K562 (cell line): Measurements from ENCODE around the gene EGR4. TPM values are rescaled to one million over a fixed set of nuclear protein-coding genes. Genes with fewer than 3 reads are reported as not detected.

ENCODE experiments used
- ATAC-seq: fragments of 200-7000 bp; cut with Tn5 transposase; 3 replicates; pipeline ENCODE4 v1.9.1; 2020; ENCODE audit warnings: moderate library complexity
- BruUV-seq: library from RNA; stranded (reverse); fragments of 400-500 nt; replicated peaks from 2 replicates; lab custom pipeline; 2021; lab: Mats Ljungman, UMichigan
- CTCF ChIA-PET: fragments of 300-600 bp; formaldehyde crosslinking; extraction: SDS; loops from one replicate; lab custom pipeline; 2021; ENCODE audit warnings: low intra/inter-chr PET ratio; lab: Yijun Ruan, JAX
- POLR2A ChIA-PET: fragments of 300-600, 350-650 bp; sonication (Branson Sonifier 250); formaldehyde crosslinking; extraction: SDS; loops from one replicate; lab custom pipeline; 2021; ENCODE audit warnings: antibody characterized with exemption, inconsistent platforms; lab: Yijun Ruan, JAX
- DNase-seq, 4 experiments: peaks; one replicate each; pipeline versions ENCODE4 v3.0.0 to v3.0.0-alpha.2; 2011 to 2018; ENCODE audit warnings: low spot score in 3 of 4, mixed read lengths in 3 of 4; ENCODE audit errors: extremely low read depth in 1 of 4
- FAIRE-seq: peaks from 2 replicates; lab custom pipeline; 2011; peaks lifted over from hg19 to GRCh38; lab: Jason Lieb, UNC
- H2AFZ ChIP-seq: 2 replicates; pipeline ENCODE4 v1.6.0; 2011; ENCODE audit warnings: low read depth, low read length, control low read depth, inconsistent platforms
- H3K27ac ChIP-seq: fragments of 200-600 bp; 3 replicates; pipeline ENCODE4 v1.8.0; 2011; ENCODE audit warnings: low read depth, mild to moderate bottlenecking, control low read depth, inconsistent platforms, low read length, moderate library complexity, mixed read lengths; ENCODE audit errors: extremely low read depth
- H3K27me3 ChIP-seq, 2 experiments: fragments of 300-600 bp in 1 of 2; 2 replicates in 1 of 2; 3 replicates in 1 of 2; pipeline versions ENCODE4 v1.6.0 to v1.8.0; 2011; ENCODE audit warnings: inconsistent platforms in 2 of 2, low read length in 2 of 2, mild to moderate bottlenecking in 1 of 2, mixed read lengths in 1 of 2, moderate library complexity in 1 of 2; ENCODE audit not compliant: control insufficient read depth in 2 of 2, insufficient read depth in 2 of 2
- H3K36me3 ChIP-seq: fragments of 300-600 bp; 3 replicates; pipeline ENCODE4 v1.8.0; 2011; ENCODE audit warnings: mild to moderate bottlenecking, low read length, inconsistent platforms; ENCODE audit not compliant: control insufficient read depth, insufficient read depth
- H3K4me1 ChIP-seq, 2 experiments: fragments of 200-600 bp in 1 of 2; replicated peaks in 1 of 2; 2 replicates in 1 of 2; 3 replicates in 1 of 2; pipeline versions ENCODE4 v1.5.1 to v1.8.0; 2011; ENCODE audit warnings: inconsistent platforms in 2 of 2, low read length in 2 of 2, mild to moderate bottlenecking in 1 of 2, mixed read lengths in 1 of 2, moderate library complexity in 1 of 2; ENCODE audit not compliant: control insufficient read depth in 2 of 2, insufficient read depth in 2 of 2
- H3K4me2 ChIP-seq: 2 replicates; pipeline ENCODE4 v1.6.1; 2011; ENCODE audit warnings: low read length, control low read depth, inconsistent platforms, mixed read lengths; ENCODE audit not compliant: insufficient read depth
- H3K4me3 ChIP-seq: fragments of 200-600 bp; sonication (generic), shearing (Covaris generic); 2 replicates; pipeline ENCODE4 v1.5.1; 2016; ENCODE audit warnings: control low read depth, inconsistent platforms
- H3K79me2 ChIP-seq: fragments of 200-600 bp; 3 replicates; pipeline ENCODE4 v1.8.0; 2011; ENCODE audit warnings: low read length, inconsistent platforms; ENCODE audit not compliant: control insufficient read depth, insufficient read depth
- H3K9ac ChIP-seq, 2 experiments: 2 replicates each; pipeline versions ENCODE4 v1.6.0 to v1.6.1; 2011; ENCODE audit warnings: low read depth in 2 of 2, low read length in 2 of 2, control low read depth in 1 of 2, inconsistent platforms in 1 of 2, mild to moderate bottlenecking in 1 of 2, mixed read lengths in 1 of 2; ENCODE audit not compliant: insufficient read depth in 1 of 2
- H3K9me1 ChIP-seq: one replicate; pipeline ENCODE4 v1.6.0; 2011; ENCODE audit warnings: inconsistent platforms, mild to moderate bottlenecking, low read length, moderate library complexity; ENCODE audit not compliant: control insufficient read depth, insufficient read depth
- H3K9me3 ChIP-seq: replicated peaks from 2 replicates; pipeline ENCODE4 v1.5.1; 2011; ENCODE audit warnings: low read depth, low read length, inconsistent platforms; ENCODE audit not compliant: control insufficient read depth, insufficient read depth
- H4K20me1 ChIP-seq: replicated peaks from 2 replicates; pipeline ENCODE4 v1.6.1; 2011; ENCODE audit warnings: low read length, inconsistent platforms, mixed read lengths; ENCODE audit not compliant: control insufficient read depth, insufficient read depth
- CHCHD3 ChIP-seq: fragments of 250-450 bp; sonication (Bioruptor Pico); IDR thresholded peaks from 2 replicates; pipeline ENCODE4 v2.1.2; 2022; ENCODE audit warnings: mild to moderate bottlenecking
- DLX4 ChIP-seq: fragments of 250-450 bp; sonication (Bioruptor Pico); IDR thresholded peaks from 2 replicates; pipeline ENCODE4 v1.6.1; 2021; ENCODE audit warnings: mild to moderate bottlenecking
- GATAD2A ChIP-seq: fragments of 450-650 bp; IDR thresholded peaks from 2 replicates; pipeline ENCODE4 v1.6.1; 2017
- MTF1 ChIP-seq: fragments of 250-450 bp; sonication (Bioruptor Pico); IDR thresholded peaks from 2 replicates; pipeline ENCODE4 v1.9.0; 2021; ENCODE audit warnings: moderate library complexity, mild to moderate bottlenecking, inconsistent platforms, borderline replicate concordance
- TFAM ChIP-seq: fragments of 250-450 bp; sonication (Bioruptor Pico); conservative IDR thresholded peaks from 2 replicates; pipeline ENCODE4 v1.5.0; 2021; ENCODE audit warnings: mild to moderate bottlenecking, moderate library complexity
- ZNF311 ChIP-seq: fragments of 250-450 bp; sonication (Bioruptor Pico); IDR thresholded peaks from 2 replicates; pipeline ENCODE4 v1.4.0; 2020; ENCODE audit warnings: mild to moderate bottlenecking, moderate library complexity
- ZNF445 ChIP-seq: fragments of 250-450 bp; sonication (Bioruptor Pico); IDR thresholded peaks from 2 replicates; pipeline ENCODE4 v1.4.0; 2020; ENCODE audit warnings: low read depth, mild to moderate bottlenecking, moderate library complexity
- ZNF512 ChIP-seq: IDR thresholded peaks from 2 replicates; pipeline ENCODE4 v1.6.1; 2016; ENCODE audit warnings: missing genetic modification characterization, missing compliant biosample characterization
- in situ Hi-C: fragments of 300-500 bp; cut with MboI; formaldehyde crosslinking; loops from 4 replicates; pipeline ENCODE4 v1.15.0; 2018; ENCODE audit warnings: inconsistent platforms, mixed read lengths
- intact Hi-C: fragments of 100-400 bp; cut with micrococcal nuclease; formaldehyde crosslinking; loops from 2 replicates; pipeline ENCODE4 v1.14.2; 2022
- polyA plus RNA-seq, 8 experiments: library from polyadenylated mRNA; depleted of rRNA in 4 of 8; stranded (reverse) in 5 of 8; unstranded in 3 of 8; fragments of >200 nt; fragmentation: Nextera tagmentation in 2 of 8; fragmentation: Illumina TruSeq in 1 of 8; extraction: Ambion mirVana in 2 of 8; extraction: Trizol in 1 of 8; gene quantifications; 2 replicates each; pipeline versions ENCODE4 v1.2.1 to v1.2.3, GENCODE V29; 2011 to 2014; ENCODE audit warnings: inconsistent platforms in 1 of 8, missing spikeins in 1 of 8
- total RNA-seq, 7 experiments: library from RNA; depleted of rRNA in 6 of 7; stranded (reverse); fragments of >200 nt in 6 of 7; fragmentation: Illumina TruSeq in 2 of 7; extraction: Trizol in 2 of 7; gene quantifications; 2 replicates each; pipeline versions ENCODE4 v1.2.1 to v1.2.3, GENCODE V29; 2011 to 2021; ENCODE audit warnings: low replicate concordance in 1 of 7
- TF ChIP-seq, protein P1 (sequence below), 2 experiments: fragments of 450-650 bp; formaldehyde crosslinking in 1 of 2; IDR thresholded peaks; 2 replicates each; pipeline versions ENCODE4 v1.4.0 to v1.6.1; 2014 to 2020; ENCODE audit warnings: mild to moderate bottlenecking in 2 of 2, borderline replicate concordance in 1 of 2, low read depth in 1 of 2
- TF ChIP-seq, protein P2 (sequence below): sonication (generic); formaldehyde crosslinking; IDR thresholded peaks from 2 replicates; pipeline ENCODE4 v1.8.0; 2023; ENCODE audit warnings: mild to moderate bottlenecking, missing genetic modification reagents

Gene EGR4
- total and polyA plus RNA-seq, 9 of the 15 experiments (the other 6 are each of a cell fraction or from before 2014, with no cell fraction given), result not detected

DNA sequence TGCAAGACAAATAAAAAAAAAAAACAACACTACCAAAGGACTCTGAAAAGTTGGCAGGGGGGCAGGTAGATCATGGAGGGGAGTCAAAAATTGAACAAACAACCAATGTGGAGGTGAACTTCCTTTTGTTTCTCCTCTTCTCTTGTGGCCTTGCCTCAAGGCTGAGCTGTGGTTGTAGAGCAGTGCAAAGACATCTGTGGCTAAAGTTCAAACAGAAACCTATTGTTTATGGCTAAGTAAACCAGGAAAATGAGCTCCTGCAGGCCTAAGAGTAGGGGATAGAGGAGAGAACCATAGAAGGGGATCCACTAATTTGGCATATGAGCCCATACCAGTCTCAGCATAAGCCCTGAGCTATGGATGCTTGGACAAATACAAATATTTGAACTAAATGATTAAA lies 40.2 kb upstream of the EGR4 start:
- in situ Hi-C loops, result no loop called here
- Histone ChIP-seq H4K20me1 (no peaks in the 10 kb centered on the region), H3K79me2 (no peaks in the 10 kb centered on the region), H3K27ac (no peak overlapping the region), H3K9ac (no peak overlapping the region), H2AFZ (no peak overlapping the region), H3K9me1 (no peaks in the 10 kb centered on the region), H3K4me2 (no peak overlapping the region), H3K4me1 (no peaks in the 10 kb centered on the region), H3K27me3 (no peaks in the 10 kb centered on the region; a peak in 1 of 5 replicates), H3K9me3 (no peaks in the 10 kb centered on the region), H3K4me3 (no peak overlapping the region), H3K36me3 (no peaks in the 10 kb centered on the region)
- no TSS peak for BruUV-seq
- POLR2A ChIA-PET, result interaction anchor here (0.7 kb wide), 2 partner anchors 8 to 10 kb away, joined by 3 read pairs; no protein-coding TSS in a partner anchor
- CTCF ChIA-PET, result no interaction called here
- intact Hi-C loops, result no loop called here
- FAIRE-seq (no peak), ATAC-seq (no peak), DNase-seq (no peak)
- TF ChIP-seq ZNF445 (CRISPR knock-in tag) (no peak), ZNF311 (CRISPR knock-in tag) (no peak), MTF1 (CRISPR knock-in tag) (no peak), DLX4 (CRISPR knock-in tag) (no peak), CHCHD3 (no peak), TFAM (CRISPR knock-in tag) (no peak), ZNF512 (tag) (no peak), GATAD2A (no peak)
- TF ChIP-seq, protein P1, sequence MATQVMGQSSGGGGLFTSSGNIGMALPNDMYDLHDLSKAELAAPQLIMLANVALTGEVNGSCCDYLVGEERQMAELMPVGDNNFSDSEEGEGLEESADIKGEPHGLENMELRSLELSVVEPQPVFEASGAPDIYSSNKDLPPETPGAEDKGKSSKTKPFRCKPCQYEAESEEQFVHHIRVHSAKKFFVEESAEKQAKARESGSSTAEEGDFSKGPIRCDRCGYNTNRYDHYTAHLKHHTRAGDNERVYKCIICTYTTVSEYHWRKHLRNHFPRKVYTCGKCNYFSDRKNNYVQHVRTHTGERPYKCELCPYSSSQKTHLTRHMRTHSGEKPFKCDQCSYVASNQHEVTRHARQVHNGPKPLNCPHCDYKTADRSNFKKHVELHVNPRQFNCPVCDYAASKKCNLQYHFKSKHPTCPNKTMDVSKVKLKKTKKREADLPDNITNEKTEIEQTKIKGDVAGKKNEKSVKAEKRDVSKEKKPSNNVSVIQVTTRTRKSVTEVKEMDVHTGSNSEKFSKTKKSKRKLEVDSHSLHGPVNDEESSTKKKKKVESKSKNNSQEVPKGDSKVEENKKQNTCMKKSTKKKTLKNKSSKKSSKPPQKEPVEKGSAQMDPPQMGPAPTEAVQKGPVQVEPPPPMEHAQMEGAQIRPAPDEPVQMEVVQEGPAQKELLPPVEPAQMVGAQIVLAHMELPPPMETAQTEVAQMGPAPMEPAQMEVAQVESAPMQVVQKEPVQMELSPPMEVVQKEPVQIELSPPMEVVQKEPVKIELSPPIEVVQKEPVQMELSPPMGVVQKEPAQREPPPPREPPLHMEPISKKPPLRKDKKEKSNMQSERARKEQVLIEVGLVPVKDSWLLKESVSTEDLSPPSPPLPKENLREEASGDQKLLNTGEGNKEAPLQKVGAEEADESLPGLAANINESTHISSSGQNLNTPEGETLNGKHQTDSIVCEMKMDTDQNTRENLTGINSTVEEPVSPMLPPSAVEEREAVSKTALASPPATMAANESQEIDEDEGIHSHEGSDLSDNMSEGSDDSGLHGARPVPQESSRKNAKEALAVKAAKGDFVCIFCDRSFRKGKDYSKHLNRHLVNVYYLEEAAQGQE (IDR thresholded peaks at IDR 0.05; ENCODE audit: borderline replicate concordance), result no peak
- TF ChIP-seq, protein P1 (CRISPR knock-in tag; IDR thresholded peaks at IDR 0.05; ENCODE audit: low read depth), result no peak
- TF ChIP-seq, protein P2, sequence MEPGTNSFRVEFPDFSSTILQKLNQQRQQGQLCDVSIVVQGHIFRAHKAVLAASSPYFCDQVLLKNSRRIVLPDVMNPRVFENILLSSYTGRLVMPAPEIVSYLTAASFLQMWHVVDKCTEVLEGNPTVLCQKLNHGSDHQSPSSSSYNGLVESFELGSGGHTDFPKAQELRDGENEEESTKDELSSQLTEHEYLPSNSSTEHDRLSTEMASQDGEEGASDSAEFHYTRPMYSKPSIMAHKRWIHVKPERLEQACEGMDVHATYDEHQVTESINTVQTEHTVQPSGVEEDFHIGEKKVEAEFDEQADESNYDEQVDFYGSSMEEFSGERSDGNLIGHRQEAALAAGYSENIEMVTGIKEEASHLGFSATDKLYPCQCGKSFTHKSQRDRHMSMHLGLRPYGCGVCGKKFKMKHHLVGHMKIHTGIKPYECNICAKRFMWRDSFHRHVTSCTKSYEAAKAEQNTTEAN (CRISPR knock-in tag), result no peak
